ENCODE data around the gene RLF. TPM values are rescaled to one million over a fixed set of nuclear protein-coding genes. Genes with fewer than 3 reads are reported as not detected.
"Not testable (repeated sequence)": the region's sequence is repeated elsewhere in the genome, so short reads cannot be mapped to it uniquely, and the experiment has no call there.

Gene RLF
- total and polyA plus RNA-seq, 2 of the 8 experiments (the other 6 are each of a cell fraction or from before 2014, with no cell fraction given), result 4.2 to 18.0 TPM

DNA sequence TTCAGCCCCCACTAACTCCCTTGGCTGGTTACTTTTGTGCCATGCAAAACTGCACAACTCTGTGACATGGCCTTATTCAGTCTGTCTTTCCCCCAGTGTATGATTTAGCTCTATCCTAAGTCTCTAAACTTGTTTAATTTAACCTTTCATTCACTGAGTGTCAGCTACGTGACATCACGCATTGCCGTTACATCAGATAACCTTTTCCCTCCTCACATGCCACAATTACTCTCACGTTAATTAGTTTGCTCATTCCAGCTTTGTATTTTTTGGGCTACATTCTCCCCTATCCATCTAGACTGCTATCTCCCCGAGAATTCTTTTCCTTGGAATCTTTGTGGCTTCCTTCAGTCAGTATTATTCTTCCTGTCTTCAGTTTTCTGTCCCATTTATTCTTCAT lies 57.1 kb downstream of the RLF start (continued):
- TF ChIP-seq YY1 (IDR thresholded peaks at IDR 0.05; ENCODE audit: low read depth, low read length), result no peak
- no peak for TF ChIP-seq EP300 (IDR thresholded peaks at IDR 0.05; ENCODE audit: borderline replicate concordance in 1 of 2, low read depth in 2 of 2, low read length in 2 of 2)
- TF ChIP-seq JUND (IDR thresholded peaks at IDR 0.05; ENCODE audit: low read length), result no peak

DNA sequence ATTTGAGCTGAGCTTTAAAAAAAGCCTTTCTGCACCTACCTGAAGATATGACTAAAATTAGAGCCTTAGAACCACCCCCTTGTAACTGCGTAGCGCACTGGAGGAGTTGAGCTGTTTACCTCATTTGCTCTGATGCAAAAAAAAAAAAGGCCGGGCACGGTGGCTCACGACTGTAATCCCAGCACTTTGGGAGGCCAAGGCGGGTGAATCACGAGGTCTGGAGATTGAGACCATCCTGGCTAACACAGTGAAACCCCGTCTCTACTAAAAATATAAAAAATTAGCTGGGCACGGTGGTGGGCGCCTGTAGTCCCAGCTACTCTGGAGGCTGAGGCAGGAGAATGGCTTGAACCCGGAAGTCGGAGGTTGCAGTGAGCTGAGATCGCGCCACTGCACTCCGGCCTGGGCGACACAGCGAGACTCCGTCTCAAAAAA lies 60.3 kb downstream of the RLF start:
- H2AFZ ChIP-seq (ENCODE audit: low read length); H4K91ac ChIP-seq (replicated peaks; ENCODE audit: insufficient read length, low read length); DNase-seq (ENCODE audit: low read depth in 1 of 2, low spot score in 2 of 2); FAIRE-seq; H3K79me2 ChIP-seq (ENCODE audit: control insufficient read depth in 1 of 2, insufficient read depth in 2 of 2, low read length in 2 of 2); POLR2A ChIA-PET (ENCODE audit: partially characterized antibody); H3K27me3 ChIP-seq (replicated peaks in 1 of 4; ENCODE audit: control insufficient read depth in 3 of 4, extremely low read depth in 1 of 4, insufficient read depth in 3 of 4, low read length in 3 of 4); H4K8ac ChIP-seq (ENCODE audit: extremely low read depth, insufficient read depth, low read length); H3K4me3 ChIP-seq (ENCODE audit: extremely low read depth in 1 of 4, insufficient read depth in 2 of 4, low read depth in 3 of 4, low read length in 4 of 4); H3K9ac ChIP-seq (replicated peaks in 1 of 4; ENCODE audit: extremely low read depth in 1 of 4, low read depth in 3 of 4, low read length in 3 of 4); H2BK5ac ChIP-seq (ENCODE audit: low read depth, low read length); CTCF ChIA-PET (ENCODE audit: partially characterized antibody); H3K56ac ChIP-seq (replicated peaks; ENCODE audit: insufficient read length, low read depth, low read length); H4K20me1 ChIP-seq (replicated peaks in 1 of 2; ENCODE audit: control insufficient read depth in 1 of 2, insufficient read depth in 2 of 2, low read length in 2 of 2); H2BK12ac ChIP-seq (ENCODE audit: low read depth, low read length); H3K4me1 ChIP-seq (replicated peaks in 1 of 4; ENCODE audit: control insufficient read depth in 3 of 4, insufficient read depth in 4 of 4, low read length in 3 of 4); H3K4ac ChIP-seq (replicated peaks; ENCODE audit: insufficient read length, low read depth, low read length); H3K23me2 ChIP-seq (ENCODE audit: low read depth, low read length); H2BK15ac ChIP-seq (ENCODE audit: low read length); H3K23ac ChIP-seq (ENCODE audit: insufficient read length); H3K9me3 ChIP-seq (ENCODE audit: insufficient read depth in 2 of 2, low read depth in 1 of 2, low read length in 1 of 2); H4K5ac ChIP-seq (ENCODE audit: insufficient read length, low read depth, low read length); H2BK120ac ChIP-seq (replicated peaks; ENCODE audit: low read depth, low read length); H3K79me1 ChIP-seq (ENCODE audit: low read depth, low read length); H2AK5ac ChIP-seq (ENCODE audit: low read depth, low read length); H3K36me3 ChIP-seq (ENCODE audit: control insufficient read depth in 2 of 4, insufficient read depth in 4 of 4, low read length in 3 of 4); H3K27ac ChIP-seq (ENCODE audit: low read depth, low read length); H3K4me2 ChIP-seq (ENCODE audit: insufficient read depth in 1 of 2, low read depth in 2 of 2, low read length in 2 of 2); H3K18ac ChIP-seq (ENCODE audit: extremely low read depth, low read length); H2BK20ac ChIP-seq (ENCODE audit: low read length); H3K14ac ChIP-seq (ENCODE audit: insufficient read length): not testable (repeated sequence)
- WGBS, 2 experiments (ENCODE audit: extremely low coverage in 1 of 2, insufficient coverage in 1 of 2, insufficient read length in 1 of 2, insufficient replicate concordance in 2 of 2, low coverage in 1 of 2, low lambda C conversion rate in 2 of 2, missing lambda C conversion rate in 1 of 2), result 97% methylated on average over 10 of the region's 18 CpGs; no CpG with 5 or more reads in 1 of the 2 experiments
